ENCODE measurements around the gene MIGA2. TPM values are rescaled to one million over a fixed set of nuclear protein-coding genes. Genes with fewer than 3 reads are reported as not detected.

MIGA2 gene
- total RNA-seq, 1 donor from 2014 or later, result 17.3 TPM

DNA sequence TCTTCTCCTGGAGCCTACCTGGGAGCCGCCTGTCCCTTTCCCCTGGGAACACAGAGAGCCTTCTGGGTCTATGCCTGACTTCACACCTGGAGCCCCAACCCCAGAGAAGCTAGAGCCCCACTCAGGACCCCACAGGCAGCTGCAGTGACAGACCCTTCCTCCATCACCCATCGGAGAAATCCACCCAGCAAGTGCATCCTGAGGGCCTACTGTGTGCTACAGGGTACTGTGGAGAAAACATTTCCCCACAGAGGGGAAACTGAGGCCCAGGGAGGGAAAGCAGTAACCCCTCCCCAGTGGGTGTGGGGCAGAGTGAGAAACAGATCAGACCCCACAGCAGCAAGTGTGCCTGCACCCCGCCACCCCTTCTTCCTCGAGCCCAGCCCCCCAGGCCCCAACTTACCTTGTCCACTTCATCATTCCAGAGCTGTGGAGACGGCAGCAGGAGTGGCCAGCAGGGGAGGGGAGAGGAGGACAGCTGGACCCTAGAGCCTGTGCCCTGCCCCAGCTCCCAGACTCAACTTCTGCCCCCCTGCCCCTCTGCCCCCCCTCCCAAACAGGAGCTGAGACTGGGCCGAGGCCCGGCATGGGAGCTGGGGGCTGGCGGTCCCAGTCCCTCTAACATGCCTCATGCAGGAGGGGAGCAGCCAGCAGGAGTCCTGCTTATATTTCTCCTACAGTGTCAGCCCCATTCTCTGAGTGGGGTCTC lies 26.0 kb upstream of the MIGA2 start:
- no peak for DNase-seq (ENCODE audit: low spot score)

DNA sequence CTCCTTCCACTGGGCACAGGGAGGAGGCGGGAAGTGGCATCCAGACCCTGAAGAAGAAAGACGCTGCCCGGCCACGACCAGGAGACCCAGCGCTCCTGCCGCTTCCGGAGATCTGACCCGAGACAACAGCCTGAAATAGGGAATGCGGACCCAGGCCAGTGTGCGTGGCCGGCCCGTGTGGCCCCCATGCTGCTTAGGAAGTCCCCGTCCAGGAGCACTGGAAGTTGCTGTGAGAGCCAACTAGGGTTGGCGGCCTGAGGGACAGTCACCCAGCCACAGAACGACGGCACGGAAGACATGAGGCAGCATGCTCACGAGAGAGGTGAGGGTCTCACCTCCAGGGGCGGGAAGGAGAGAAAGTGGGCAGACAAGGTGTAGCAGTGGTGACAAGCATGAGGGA lies 25.3 kb upstream of the MIGA2 start:
- no peak for DNase-seq (ENCODE audit: low spot score)

DNA sequence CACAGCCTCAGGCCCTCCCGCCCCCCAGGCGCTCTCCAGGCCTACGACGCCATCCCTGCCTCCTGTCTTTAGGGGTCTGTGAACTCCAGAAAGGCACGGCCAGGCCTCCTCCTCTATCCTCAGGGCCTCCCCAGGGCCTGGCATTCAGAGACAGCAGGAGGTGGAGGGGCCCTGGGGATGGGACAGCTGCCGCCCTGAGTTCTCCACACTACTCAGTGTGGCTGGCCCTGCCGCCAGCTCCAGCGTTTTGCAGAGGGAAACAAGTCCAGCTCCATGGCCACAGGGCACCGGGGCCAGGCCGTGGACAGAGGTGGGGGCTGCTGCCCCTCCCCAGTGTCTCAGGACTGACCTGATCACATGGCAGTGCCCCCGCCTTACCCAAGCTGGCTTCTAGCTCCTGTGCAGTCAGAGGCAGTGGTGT lies 24.7 kb upstream of the MIGA2 start:
- no peak for DNase-seq (ENCODE audit: low spot score)

DNA sequence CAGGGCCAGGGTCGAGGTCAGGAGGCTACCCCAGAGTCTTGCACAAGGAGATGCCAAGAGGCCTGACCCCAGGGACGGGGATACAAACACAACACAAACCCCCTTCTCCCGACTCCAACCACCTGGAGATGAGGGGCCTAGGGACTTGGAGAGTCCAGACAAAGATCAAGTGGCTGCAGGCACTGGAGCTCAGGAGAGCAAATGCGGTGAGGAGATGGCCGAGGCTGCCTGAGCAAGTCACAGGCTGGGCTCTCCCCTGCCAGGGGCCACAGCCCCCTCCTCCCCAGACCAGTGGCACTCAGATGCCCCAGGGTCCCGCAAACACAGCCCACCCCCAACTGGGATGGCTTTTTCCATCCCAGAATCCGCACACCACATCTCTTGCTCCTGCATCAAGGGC lies 24.1 kb upstream of the MIGA2 start:
- no peak for DNase-seq (ENCODE audit: low spot score)

GRCh38 chr9:129012893-129013448 lies 23.5 kb upstream of the MIGA2 start:
- DNase-seq (ENCODE audit: low spot score), result no peak

- DNase-seq (ENCODE audit: low spot score), result no peak
These were observed 22.8 kb upstream of the MIGA2 start for GRCh38 chr9:129013674-129014073.

- DNase-seq (ENCODE audit: low spot score), result no peak
These were observed 22.3 kb upstream of the MIGA2 start for GRCh38 chr9:129014124-129014523.

GRCh38 chr9:129014608-129015007 lies 21.8 kb upstream of the MIGA2 start:
- no peak for DNase-seq (ENCODE audit: low spot score)

DNA sequence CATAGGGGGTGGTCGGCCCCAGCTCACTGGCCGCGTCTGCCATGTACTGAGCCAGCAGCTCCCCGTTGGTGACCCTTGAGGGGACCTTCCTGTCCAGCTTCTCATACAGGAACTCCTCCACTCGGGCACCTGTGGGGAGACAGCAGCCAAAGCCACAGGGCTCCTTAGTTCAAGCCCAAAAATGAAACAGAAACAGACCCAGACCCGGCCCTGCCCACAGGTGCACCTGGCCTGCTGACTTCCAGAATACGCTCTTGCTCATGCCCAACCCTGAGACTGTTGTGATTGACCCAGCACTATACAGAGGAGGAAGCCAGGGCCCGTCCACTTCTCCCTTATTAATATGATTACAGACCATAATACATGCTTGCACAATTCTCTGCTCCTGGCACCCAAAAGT lies 15.3 kb upstream of the MIGA2 start:
- no peak for DNase-seq (ENCODE audit: low spot score)

DNA sequence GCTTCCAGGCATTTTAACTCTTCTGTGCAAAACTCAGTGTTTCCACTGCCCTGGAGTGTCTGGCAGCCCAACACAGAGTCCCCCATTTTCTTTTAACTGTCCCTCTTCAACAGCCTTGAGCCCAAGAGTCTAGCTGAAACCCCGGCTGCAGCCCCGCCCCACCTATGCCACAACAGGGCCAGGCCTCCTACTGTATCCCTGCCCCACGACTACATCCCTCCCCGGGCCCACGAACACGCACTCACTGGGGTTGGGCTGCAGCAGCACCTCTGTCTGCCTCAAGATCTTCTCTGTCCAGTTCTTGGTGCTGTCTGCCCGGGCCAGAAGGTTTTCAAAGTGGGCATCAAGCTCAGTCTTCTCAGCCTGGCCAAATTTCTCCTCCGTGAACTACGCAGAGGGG lies 14.4 kb upstream of the MIGA2 start:
- DNase-seq (ENCODE audit: low spot score), result no peak

GRCh38 chr9:129023036-129023907 lies 13.2 kb upstream of the MIGA2 start:
- DNase-seq (ENCODE audit: low spot score), result no peak

GRCh38 chr9:129023908-129024233 lies 12.6 kb upstream of the MIGA2 start:
- no peak for DNase-seq (ENCODE audit: low spot score)

GRCh38 chr9:129026442-129027223 lies 9.8 kb upstream of the MIGA2 start:
- DNase-seq (ENCODE audit: low spot score), result no peak

DNA sequence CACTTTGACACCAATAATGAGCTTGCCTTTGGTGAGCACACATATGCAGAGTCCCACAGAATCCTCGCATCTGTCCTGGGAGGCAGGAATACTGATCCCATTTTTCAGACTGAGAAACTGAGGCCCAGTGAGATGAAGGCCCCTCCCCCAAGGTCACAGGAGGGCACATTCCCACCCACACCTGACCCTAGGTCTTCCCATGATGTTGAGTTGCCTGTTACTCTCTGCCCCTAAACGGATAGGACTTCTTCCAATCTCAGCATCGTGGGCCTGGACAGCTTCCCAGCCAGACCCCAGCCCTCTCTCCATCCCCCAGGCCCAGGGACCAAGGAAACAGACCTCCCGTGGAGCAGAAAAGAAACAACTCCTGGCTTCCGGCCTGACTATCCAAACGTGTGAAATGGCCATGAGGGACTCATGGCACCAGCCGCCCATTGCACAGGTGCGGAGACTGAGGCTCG lies 9.2 kb upstream of the MIGA2 start:
- DNase-seq (ENCODE audit: low spot score), result no peak

DNA sequence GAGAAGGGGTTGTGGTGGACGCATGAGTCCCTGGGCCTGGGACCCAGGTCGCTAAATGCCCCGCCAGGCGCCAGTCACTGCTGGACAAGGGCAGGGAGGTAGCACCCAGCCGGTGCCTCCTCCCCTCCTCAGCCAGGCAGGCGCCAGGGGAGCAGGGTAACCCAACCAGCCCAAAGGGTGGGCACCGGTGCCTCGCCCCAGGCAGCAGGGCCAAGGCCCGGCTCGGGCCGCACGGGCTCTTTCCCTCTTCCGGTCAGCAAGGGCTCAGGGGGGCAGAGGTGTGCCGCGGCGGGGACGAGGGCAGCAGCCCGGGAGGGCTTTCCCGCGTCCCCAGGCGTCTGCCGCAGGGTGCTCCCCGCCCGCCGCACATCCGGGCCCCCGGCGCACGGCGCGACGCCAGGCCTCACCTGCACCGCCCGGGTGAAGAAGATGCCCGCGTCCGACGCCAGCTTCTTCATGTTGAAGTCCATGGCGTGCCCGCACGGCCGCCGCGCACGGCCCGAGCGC lies 8.7 kb upstream of the MIGA2 start:
- DNase-seq (ENCODE audit: low spot score), result no peak

GRCh38 chr9:129028192-129028966 lies 8.0 kb upstream of the MIGA2 start, which contains the start of gene SH3GLB2:
TSS of gene SH3GLB2 (minus strand) at chr9:129028331. CDS start at chr9:129028154, 177 bp downstream.
- DNase-seq (ENCODE audit: low spot score), result peak; percentile 100

- no peak for DNase-seq (ENCODE audit: low spot score)
These were observed 6.2 kb upstream of the MIGA2 start for GRCh38 chr9:129030191-129030590.

GRCh38 chr9:129031514-129031913 lies 4.9 kb upstream of the MIGA2 start:
- DNase-seq (ENCODE audit: low spot score), result no peak

GRCh38 chr9:129032541-129033159 lies 3.8 kb upstream of the MIGA2 start:
- DNase-seq (ENCODE audit: low spot score), result no peak

DNA sequence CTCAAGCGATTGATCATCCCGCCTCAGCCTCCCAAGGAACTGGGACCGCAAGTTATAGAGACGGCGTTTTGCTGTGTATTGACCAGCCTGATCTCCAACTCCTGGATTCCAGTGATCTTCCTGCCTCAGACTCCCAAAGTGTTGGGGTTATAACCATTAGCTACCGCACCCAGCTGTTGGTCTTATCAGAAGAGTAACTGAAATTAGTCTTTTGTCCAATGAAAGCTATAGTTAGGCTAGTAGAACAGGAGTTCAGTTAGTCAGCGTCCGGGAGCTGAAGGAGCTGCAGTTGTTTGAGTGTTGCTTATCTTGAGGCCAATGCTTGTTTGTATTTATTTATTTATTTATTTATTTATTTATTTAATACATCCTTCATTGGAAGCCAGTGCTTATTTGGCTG lies 3.2 kb upstream of the MIGA2 start:
- DNase-seq (ENCODE audit: low spot score), result no peak

Measured in mesenteric fat pad (tissue), 1 donor.